HEK293 (cell line): ENCODE results near the gene CEP41.

ENCODE experiments used
- CTCF ChIP-seq: fragments of 450-650 bp; formaldehyde crosslinking; IDR thresholded peaks from 2 replicates; pipeline ENCODE4 v1.5.1; 2016; ENCODE audit warnings: missing biosample characterization, missing genetic modification characterization
- SP2 ChIP-seq: fragments of 450-650 bp; formaldehyde crosslinking; IDR thresholded peaks from 2 replicates; pipeline ENCODE4 v1.5.1; 2016; ENCODE audit warnings: missing biosample characterization, missing genetic modification characterization
- WT1 ChIP-seq: fragments of 450-650 bp; formaldehyde crosslinking; IDR thresholded peaks from 2 replicates; pipeline ENCODE4 v1.5.1; 2016; ENCODE audit warnings: missing biosample characterization, missing genetic modification characterization
- ZFP3 ChIP-seq: fragments of 450-650 bp; formaldehyde crosslinking; IDR thresholded peaks from 2 replicates; pipeline ENCODE4 v1.5.1; 2016; ENCODE audit warnings: low read depth, missing biosample characterization, missing genetic modification characterization
- ZNF175 ChIP-seq: fragments of 450-650 bp; formaldehyde crosslinking; IDR thresholded peaks from 2 replicates; pipeline ENCODE4 v1.5.1; 2016; ENCODE audit warnings: missing biosample characterization, missing genetic modification characterization
- ZNF341 ChIP-seq: fragments of 450-650 bp; formaldehyde crosslinking; IDR thresholded peaks from 2 replicates; pipeline ENCODE4; 2016; ENCODE audit warnings: low read depth, missing biosample characterization, missing genetic modification characterization

GRCh38 chr7:130433301-130433700 lies 7.5 kb downstream of the CEP41 start:
- TF ChIP-seq CTCF (tag by site-specific recombination) (no peak), ZFP3 (tag by site-specific recombination) (no peak), ZNF175 (no peak), SP2 (tag by site-specific recombination) (no peak), ZNF341 (tag by site-specific recombination) (no peak), WT1 (no peak)
